Fibroblast of upper back skin (primary cell): ENCODE measurements around the gene C5orf52.
"Not testable (repeated sequence)": the region's sequence is repeated elsewhere in the genome, so short reads cannot be mapped to it uniquely, and the experiment has no call there.

ENCODE experiments used
- DNase-seq: peaks from one replicate; pipeline ENCODE4 v3.0.0-alpha.2; 2013

Gene C5orf52

DNA sequence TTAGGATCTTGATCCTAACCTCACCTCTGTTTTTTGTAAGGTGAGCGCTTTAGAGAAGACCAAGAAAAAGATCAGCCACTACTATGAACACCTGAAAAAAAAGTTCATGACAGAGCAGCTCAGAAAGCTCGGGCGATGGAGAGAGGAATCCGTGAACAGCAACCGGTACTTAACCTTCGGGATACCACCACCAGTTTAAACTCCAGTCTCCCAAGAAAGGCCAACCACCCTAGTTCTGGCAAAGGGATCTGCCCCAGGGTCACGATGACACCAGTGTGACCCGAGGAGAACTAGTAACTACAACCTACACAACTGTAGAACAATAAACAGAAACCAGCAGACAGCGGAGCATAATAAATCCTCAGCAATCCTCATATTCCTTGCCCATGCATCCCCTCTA is 8.5 kb downstream of the C5orf52 start:
- DNase-seq: no peak

DNA sequence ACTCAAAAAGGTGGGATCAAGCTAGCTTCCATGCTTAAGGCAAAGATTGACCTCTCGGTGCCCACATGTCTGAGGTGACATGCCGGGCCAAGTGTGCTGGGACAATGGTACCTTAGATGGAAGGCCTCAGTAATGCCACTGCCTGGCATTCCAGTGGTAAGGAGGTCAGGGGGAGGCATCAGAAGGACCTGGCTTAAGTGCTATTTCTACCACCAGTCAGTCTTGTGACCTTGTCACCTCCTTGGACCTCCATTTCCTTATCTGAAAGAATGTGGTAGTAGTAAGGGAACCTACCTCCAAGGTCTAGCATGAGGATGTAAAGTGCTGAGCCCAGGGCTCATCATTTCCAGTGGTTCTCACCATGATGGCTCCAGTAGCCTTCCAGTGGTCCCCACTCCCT is 8.9 kb downstream of the C5orf52 start:
- no peak for DNase-seq

DNA sequence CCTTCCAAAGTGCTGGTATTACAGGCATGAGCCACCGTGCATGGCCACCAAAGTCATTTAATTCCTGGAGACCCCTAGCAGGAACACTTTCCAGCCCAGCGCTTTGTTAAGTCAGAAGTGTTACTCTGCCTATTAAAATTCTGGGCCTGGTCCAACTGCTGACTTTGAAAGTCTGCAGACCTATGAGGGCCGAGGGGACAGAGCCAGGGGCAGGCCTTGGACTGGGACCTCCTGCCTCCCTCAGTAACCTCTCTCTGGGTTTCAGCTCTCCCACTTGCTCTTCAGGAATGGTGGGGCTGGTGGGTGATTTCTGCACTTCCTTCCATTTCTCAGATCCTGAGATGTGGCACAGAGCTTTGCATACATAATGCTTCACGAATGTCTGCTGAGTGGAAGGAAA is 9.7 kb downstream of the C5orf52 start:
- no peak for DNase-seq

DNA sequence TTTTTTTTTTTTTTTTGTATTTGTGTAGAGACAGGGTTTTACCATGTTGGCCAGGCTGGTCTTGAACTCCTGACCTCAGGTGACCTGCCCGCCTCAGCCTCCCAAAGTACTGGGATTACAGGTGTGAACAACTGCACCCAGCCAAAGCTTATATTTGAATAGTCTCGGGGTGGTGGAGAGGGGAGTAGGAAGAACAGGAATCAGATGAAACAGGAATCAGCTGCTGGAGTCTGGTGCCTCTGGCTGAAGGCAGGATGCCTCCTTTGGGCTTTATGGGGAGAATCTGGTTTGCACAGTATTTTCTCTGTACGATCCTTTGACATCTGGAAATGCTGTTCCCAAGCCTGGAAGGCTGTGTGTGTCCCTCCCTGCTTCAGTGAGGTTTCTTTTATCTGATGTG is 10.9 kb downstream of the C5orf52 start:
- no peak for DNase-seq

DNA sequence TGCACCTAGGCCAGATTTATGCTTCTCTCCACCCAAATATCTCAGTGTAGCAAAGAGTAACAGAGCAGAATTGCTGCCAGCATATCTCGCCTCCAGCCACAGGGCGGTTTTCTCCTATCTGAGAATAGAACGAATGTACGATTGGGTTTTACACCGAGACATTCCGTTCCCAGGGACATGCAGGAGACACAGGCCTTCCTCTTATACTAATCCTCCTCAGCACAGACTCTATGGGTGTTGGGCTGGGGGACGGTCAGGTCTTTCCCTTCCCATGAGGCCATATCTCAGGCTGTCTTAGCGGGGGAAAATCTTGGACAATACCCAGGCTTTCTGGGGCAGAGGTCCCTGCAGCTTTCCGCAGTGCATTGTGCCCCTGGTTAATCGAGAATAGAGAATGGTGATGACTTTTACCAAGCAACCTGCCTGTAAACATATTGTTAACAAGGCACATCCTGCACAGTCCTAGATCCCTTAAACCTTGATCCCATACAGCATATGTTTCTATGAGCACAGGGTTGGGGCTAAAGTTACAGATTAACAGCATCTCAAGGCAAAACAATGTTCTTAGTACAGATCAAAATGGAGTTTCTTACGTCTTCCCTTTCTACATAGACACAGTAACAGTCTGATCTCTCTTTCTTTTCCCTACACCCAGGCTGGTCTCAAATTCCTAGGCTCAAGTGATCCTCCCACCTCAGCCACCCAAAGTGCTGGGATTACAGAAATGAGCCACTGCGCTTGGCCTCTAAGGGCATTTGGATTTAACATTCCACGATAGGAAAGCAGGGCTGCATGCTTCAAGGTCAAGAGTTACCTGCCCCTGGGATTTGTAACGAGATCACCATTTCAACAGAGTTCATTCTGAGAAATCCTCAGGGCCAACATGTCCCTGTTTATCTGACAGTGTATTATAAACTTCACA is 15.2 kb downstream of the C5orf52 start:
- DNase-seq: not testable (repeated sequence)

DNA sequence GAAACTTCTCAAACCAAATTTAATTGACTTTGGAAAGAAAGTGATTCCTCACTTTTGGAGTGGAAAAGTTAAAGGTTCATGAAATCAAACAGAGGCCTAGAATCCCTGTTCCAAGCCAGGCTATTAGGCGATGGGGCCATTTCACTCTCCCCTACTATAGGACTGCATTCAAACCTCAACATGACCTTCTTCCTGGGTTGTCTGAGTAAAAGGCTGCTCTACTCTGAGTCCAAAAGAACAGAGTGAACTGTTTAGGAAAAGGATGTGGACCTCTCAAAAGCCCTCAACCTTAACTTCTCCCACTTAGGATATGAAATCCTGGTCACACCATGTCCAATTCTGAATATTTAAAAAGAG is 15.8 kb downstream of the C5orf52 start:
- no peak for DNase-seq

DNA sequence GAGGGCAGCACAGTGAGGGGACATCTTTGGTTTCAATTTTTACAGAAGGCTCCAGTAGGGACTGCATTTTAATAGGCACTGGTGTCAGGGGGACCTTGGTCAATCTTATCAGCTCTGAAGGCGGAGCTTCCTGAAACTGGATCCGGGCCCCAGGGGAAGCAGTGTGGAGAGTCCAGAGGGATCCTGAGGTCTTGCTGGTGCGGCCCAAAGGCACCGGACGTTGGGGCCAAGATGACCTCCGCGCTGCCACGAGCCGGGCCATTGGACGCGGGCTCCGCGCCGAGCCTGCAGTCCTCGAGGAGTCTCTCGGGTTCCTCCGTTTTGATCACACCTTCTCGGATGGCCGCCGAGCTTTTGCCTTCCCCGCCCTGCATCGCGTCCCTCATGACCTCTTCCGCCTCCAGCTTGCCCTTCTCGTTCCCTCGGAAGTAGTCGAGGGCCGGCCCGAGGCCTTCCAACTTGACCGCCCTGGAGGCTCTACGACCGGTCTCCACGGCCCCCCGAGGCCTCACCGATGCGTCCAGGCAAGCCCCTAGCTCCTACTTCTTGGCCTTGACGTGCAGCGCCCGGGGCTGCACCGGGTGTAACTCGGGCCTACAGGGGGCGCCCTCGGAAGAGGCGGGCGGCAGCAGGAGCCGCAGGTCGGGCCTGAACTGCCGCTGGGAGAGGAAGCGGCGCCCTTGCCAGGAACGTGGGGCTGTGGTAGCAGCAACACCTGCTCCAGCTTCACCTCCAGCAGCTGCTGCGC is 18.8 kb downstream of the C5orf52 start:
- no peak for DNase-seq

DNA sequence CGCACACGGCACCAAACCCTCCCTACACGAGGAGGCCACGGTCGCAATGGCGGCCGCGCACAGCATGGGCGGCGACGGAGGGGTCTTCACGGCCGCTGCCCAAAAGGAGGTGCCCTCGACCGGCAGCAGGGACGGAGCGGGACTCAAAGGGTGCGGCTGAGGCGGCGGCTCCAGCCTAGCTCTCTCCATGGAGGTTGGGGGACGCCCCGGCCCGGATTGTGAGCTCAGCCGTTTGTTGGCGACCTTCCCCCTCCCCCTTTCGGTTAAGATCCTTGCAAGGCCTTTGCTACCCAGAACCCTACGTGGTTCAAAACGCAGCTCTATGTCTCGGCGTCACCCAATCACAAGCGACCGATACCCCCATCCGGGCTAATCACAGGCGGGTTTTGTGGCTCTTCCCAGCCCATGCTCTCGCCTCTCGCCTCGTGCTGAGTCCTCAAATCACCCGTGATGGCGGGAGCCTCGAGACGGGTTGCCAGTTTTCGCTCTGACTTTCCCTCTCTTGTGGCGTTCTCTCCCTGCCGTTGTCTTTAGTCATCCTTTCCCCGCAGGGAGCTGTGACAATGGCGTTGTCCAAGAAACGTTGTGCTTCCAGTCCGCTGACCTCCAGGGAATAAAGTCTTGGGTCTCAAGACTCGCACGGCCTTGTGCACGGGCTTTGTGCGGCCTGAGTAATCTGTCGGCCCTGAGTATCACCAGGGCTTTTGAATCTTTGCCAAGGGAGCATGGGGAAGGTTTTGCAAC is 19.5 kb downstream of the C5orf52 start:
- no peak for DNase-seq

DNA sequence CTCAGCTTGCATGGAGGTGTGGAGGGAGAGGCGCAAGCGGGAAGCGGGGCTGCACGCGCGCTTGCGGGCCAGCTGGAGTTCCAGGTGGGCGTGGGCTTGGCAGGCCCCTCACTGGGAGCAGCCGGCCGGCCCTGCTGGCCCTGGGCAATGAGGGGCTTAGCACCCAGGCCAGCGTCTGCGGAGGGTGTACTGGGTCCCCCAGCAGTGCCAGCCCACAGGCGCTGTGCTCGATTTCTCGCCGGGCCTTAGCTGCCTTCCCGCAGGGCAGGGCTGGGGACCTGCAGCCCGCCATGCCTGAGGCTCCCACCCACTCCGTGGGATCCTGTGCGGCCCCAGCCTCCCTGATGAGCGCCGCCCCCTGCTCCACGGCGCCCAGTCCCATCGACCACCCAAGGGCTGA is 22.5 kb downstream of the C5orf52 start:
- DNase-seq: not testable (repeated sequence)

DNA sequence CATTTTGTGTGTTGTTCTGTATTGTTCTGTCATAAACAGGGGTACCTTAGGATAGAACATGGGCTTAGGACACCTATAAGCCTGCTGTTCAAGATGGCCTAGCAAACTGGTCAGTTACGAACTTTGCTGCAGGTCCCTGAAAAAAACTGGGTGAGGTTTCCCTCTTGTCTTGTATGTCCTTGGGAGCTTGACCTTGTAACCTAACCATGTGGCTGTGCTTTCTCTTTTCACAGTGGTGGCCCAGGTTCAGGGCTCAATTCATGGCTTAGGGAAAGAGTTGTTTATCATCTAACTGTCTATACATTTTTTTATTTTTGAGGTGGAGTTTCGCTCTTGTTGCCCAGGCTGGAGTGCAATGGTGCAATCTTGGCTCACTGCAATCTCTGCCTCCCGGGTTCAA is 24.8 kb downstream of the C5orf52 start:
- not testable (repeated sequence) for DNase-seq

DNA sequence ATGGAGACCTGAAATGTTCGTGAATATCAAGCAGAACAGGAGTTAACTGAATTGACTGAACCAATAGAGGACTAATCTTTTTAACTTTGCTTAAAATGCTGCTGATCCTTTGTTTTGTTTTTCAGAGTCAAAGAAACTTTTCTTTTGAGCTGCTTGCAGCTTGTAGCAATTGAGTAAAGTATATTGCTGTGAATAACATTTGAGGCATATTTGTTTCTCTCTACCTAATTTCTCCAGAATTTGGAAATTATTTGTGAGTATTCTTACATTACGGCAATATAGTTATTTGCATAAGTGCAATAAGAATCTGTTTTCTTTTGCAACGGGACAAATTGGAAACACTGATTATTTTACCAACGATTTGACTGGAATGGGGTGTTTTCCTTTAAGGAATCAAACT is 27.3 kb downstream of the C5orf52 start:
- not testable (repeated sequence) for DNase-seq

DNA sequence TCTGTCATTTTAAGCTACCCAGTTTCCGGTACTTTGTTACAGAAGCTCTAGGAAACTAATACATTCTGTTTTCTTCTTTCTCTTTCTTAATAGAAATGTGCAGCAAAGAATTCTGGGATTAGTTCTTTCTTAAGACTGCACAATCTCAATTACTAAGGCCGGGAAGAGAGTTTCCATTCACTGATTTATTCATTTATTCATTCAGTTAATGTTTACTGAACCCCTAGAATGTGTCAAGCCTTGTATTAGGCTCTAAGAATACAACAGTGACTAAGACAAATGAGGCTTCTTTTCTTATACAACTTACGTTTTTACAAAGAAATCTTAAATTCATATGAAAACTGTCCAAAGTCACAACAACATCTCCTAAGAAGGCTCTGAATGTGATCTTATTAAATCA is 32.4 kb downstream of the C5orf52 start:
- DNase-seq: no peak

DNA sequence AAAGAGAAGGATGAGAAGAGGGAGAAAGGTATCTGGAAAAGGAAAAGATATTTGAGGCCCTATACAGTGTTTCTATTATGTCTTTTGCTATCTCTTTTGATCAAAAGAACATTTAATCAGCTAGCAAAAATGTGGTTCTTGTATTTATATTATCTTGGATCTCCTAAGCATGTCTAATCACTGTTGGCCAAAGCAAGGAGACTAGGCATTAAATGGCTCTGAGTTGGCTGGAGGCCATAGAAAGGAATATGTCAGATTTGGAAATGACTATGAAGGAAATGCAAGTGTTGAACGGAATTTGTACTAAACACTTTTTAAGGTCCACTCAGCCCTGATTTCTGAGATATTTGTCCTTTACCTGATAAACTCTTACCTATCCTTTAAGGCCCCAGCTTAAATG is 37.5 kb downstream of the C5orf52 start:
- DNase-seq: peak; percentile 39

DNA sequence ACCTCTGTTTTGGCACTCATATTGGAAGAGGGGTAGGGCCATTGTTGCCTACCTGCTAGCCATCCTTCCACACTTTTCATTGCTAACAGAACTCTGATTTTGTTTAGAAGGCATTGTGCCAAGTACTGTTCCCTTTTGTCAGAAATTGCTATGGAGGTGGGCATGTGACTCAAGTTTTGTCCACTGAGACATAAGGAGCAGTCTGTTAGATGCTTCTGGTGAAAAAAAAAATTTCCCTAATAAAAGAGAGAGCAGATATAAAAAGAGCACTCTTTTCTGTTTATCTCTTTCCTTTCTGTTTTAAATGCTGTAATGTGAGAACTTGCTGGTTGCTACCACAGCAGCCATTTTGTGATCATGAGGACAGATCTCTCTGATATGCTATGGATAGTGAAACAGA is 38.0 kb downstream of the C5orf52 start:
- DNase-seq: no peak

DNA sequence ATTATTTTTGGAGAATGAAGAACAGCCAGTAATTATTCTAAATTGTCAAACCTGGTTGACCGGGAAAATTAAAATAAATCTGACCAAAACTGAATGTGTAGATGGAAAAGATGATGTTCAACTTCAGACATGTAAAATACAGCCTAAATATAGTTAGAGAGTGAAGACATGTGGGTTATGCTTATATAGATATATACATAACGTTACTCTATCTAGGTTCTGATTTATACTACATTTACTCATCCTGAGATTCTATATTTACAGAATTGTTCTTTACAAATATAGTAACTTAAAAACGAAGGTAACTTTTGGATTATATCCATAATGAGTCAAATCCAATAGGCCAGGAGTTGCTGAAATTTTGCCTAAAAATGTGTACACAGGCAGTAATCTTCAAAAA is 39.1 kb downstream of the C5orf52 start:
- no peak for DNase-seq

DNA sequence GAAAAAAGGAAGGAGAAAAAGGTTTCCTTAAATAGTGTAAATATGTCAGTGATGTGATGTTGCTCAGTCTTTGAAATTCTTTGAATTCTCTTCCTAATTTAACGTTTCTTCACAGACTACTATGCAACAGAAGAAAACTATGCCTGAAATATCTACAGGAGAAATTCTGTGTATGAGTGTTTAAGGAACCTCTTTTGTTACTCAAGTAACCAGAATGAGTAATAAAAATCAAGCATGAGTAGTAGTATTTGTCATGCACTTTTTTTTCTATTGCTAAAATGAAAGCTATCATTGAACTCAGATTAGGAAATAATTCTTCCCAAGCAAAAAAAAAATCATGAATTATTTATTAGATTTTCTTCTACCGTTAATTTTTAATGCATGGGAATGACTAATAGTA is 39.5 kb downstream of the C5orf52 start:
- peak; percentile 86 for DNase-seq

DNA sequence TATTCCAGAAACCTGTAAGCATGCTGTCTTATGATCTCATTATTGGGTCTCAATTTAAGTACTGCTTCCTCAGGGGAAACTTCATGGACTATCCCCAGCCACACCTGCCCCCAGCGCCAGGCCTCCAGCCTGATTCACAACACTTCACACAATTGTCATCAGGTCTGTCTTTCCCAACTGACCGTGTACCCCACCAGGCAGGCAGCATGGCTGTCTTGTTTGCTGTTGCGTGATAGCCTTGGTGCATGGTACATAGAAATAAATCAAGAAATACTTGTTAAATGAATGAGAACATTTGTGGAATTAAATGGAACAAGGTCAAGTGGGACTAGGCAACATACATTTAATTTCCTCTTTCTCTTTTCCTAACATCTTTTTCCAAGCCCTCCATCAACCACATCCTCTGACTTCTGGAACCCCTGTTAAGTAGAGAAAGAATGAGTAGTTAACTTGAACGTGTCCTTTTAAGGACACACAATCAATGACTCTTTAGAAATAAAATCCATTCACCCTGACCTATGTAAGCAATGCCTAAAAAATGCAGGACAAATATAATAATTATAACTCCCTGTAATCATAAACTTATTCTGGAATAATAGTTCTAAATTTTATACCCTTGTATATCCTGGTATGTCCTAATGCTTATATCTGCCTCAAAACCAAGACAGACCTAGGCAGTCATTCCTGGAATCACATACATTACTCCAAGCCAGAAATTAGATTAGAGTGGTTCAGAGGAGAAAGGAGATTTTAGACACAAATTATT is 42.7 kb downstream of the C5orf52 start:
- DNase-seq: peak; percentile 45

DNA sequence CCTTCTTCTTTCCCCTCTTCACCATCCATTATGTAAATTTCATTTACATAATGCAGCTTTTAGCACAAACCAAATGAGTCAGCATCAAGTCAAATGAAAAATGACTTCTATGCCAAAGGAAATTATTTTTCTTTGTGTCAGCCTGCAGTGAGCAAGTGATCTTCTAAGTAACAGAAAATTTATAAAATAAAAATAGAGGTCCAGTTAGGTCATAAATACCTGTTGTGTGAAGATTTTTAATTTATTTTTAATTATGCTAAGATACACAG is 43.2 kb downstream of the C5orf52 start:
- DNase-seq: no peak

DNA sequence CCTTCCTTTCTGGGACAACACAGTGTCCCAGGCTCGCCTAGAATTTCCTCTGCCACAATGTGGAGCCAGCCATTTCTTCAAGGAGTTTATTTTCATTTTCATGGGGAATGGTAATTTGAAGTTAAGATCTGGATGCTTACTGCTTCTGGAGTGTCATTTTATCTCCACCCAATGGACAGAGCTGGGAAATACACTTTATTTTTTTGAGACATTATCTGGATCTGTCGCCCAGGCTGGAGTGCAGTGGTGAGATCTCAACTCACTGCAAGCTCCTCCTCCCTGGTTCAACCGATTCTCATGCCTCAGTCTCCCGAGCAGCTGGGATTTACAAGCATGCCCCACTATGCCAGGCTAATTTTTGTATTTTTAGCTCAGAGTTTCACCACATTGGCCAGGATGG is 47.2 kb downstream of the C5orf52 start:
- peak; percentile 79 for DNase-seq

DNA sequence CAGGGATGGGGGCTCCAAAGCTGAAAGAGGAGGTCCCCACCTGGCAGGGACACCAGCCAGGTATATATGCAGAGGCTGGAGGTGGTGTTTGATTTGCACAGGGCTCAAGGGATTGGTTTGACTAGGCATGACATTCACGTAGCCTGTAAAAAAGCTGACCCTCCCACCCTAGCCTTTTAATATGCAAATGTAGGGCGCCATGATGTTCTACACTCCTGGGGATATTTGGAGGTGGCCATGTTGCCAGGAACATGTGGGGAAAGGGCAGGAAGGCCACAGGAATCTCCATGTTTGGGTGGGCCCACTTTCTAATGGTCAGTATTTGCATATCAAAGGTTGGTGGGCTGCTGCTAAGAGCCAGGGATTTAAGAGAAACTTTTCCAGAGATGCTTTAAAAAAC is 47.9 kb downstream of the C5orf52 start:
- DNase-seq: no peak

DNA sequence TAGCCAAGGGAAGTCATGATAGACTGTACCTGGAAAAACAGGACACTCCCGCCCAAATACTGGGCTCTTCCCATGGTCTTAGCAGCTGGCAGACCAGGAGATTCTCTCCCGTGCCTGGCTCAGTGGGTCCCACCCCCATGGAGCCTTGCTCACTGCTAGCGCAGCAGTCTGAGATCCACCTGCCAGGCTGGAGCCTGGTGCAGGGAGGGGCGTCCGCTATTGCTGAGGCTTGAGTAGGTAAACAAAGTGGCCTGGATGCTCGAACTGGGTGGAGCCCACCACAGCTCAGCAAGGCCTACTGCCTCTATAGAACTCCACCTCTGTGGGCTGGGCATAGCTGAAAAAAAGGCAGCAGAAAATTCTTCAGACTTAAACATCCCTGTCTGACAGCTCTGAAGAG is 49.8 kb downstream of the C5orf52 start:
- DNase-seq: no peak

DNA sequence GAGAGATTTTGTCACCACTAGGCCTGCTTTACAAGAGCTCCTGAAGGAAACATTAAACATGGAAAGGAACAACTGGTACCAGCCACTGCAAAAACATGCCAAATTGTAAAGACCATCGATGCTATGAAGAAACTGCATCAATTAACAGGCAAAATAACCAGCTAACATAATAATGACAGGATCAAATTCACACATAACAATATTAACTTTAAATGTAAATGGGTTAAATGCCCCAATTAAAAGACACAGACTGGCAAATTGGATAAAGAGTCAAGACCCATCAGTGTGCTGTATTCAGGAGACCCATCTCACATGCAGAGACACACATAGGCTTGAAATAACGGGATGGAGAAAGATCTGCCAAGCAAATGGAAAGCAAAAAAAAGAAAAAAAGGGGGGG is 51.6 kb downstream of the C5orf52 start:
- not testable (repeated sequence) for DNase-seq

DNA sequence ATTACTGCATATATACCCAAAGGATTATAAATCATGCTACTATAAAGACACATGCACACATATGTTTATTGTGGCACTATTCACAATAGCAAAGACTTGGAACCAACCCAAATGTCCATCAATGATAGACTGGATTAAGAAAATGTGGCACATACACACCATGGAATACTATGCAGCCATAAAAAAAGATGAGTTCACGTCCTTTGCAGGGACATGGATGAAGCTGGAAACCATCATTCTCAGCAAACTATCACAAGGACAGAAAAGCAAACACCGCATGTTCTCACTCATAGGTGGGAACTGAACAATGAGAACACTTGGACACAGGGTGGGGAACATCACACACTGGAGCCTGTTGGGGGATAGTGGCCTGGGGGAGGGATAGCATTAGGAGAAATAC is 55.3 kb downstream of the C5orf52 start:
- not testable (repeated sequence) for DNase-seq
